ENCODE measurements around the gene SLC9A7. TPM values are rescaled to one million over a fixed set of nuclear protein-coding genes. Genes with fewer than 3 reads are reported as not detected.

The SLC9A7 gene
- total RNA-seq, 1 experiment from 2014 or later, result 20.9 TPM

DNA sequence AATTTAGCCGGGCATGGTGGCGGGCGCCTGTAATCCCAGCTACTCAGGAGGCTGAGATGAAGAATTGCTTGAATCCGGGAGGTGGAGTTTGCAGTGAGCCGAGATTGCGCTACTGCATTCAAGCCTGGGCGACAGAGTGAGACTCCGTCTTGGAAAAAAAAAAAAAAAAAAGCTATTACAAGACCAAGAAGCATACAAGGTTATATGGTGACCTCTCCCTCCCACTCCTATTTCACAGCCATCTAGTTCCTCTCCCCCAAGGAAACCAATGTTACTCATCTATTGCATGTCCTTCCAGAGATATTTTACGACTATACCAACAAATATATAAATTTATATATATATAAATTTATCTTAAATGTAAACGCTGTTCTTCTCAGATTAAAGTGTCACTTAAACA is 3.2 kb downstream of the SLC9A7 start:
- Histone ChIP-seq H4K20me1 (ENCODE audit: insufficient read depth) (no peaks in the 10 kb centered on the region), H2AFZ (no peak overlapping the region), H3K4me3 (no peak overlapping the region), H3K36me3 (ENCODE audit: low read depth) (no peaks in the 10 kb centered on the region), H3K79me2 (ENCODE audit: low read depth) (peaks cover 63% of the 10 kb centered on the region), H3K27ac (no peak overlapping the region), H3K9me2 (ENCODE audit: insufficient read depth) (no peaks in the 10 kb centered on the region), H3K27me3 (ENCODE audit: insufficient read depth, low read depth) (no peaks in the 10 kb centered on the region), H3F3A (ENCODE audit: insufficient read depth, low read depth) (no peaks in the 10 kb centered on the region), H3K4me2 (no peak overlapping the region), H3K4me1 (replicated peaks; ENCODE audit: insufficient read depth) (peaks cover 10% of the 10 kb centered on the region), H3K9me3 (ENCODE audit: insufficient read depth, low read depth) (no peaks in the 10 kb centered on the region)
- intact Hi-C loops (cut with micrococcal nuclease; ENCODE audit: unreplicated experiment), result loop anchor here (5.0 to 10.0 kb wide), 2 partner anchors 71 to 277 kb away; no protein-coding TSS in a partner anchor
- TF ChIP-seq, protein P1, sequence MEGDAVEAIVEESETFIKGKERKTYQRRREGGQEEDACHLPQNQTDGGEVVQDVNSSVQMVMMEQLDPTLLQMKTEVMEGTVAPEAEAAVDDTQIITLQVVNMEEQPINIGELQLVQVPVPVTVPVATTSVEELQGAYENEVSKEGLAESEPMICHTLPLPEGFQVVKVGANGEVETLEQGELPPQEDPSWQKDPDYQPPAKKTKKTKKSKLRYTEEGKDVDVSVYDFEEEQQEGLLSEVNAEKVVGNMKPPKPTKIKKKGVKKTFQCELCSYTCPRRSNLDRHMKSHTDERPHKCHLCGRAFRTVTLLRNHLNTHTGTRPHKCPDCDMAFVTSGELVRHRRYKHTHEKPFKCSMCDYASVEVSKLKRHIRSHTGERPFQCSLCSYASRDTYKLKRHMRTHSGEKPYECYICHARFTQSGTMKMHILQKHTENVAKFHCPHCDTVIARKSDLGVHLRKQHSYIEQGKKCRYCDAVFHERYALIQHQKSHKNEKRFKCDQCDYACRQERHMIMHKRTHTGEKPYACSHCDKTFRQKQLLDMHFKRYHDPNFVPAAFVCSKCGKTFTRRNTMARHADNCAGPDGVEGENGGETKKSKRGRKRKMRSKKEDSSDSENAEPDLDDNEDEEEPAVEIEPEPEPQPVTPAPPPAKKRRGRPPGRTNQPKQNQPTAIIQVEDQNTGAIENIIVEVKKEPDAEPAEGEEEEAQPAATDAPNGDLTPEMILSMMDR (conservative IDR thresholded peaks at IDR 0.05), result no peak
- no peak for TF ChIP-seq EZH2 (IDR thresholded peaks at IDR 0.05; ENCODE audit: low read depth)
- POLR2A ChIA-PET (ENCODE audit: unreplicated experiment), result no interaction called here
- DNase-seq, result no peak
- BruUV-seq (replicated peaks), result no TSS peak
- CTCF ChIA-PET, result no interaction called here

DNA sequence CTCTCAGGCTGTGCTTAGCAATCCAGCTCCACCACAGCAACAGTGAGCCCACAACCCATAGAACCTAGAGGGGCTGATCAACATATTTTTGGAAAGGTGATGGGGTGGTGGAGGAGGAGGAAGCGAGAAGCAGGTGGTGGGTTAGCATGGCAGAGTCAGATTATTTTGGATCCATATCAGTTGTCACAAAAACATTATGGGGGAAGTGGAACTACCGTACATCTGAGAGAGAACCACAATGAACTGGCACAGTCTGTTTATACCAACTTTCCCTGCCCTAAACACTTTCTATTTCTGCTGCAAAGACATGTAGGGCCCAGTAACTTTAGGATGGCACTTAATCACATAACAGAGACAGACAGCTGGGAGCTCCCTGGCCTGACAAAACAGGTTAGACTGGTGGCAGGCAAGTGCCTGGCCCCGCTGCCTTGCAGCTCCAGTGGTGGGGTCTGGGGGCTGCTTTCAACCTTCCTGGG is 4.3 kb downstream of the SLC9A7 start:
- Histone ChIP-seq H3K9me3 (ENCODE audit: insufficient read depth, low read depth) (no peaks in the 10 kb centered on the region), H3K4me1 (replicated peaks; ENCODE audit: insufficient read depth) (no peaks in the 10 kb centered on the region), H3K27ac (no peak overlapping the region), H3K36me3 (ENCODE audit: low read depth) (no peaks in the 10 kb centered on the region), H3K4me3 (no peak overlapping the region), H3F3A (ENCODE audit: insufficient read depth, low read depth) (no peaks in the 10 kb centered on the region), H3K4me2 (peak overlapping the region; percentile 13; the same call in 1 of the 2 replicates), H3K27me3 (ENCODE audit: insufficient read depth, low read depth) (no peaks in the 10 kb centered on the region), H4K20me1 (ENCODE audit: insufficient read depth) (no peaks in the 10 kb centered on the region), H3K79me2 (ENCODE audit: low read depth) (peaks cover 63% of the 10 kb centered on the region), H2AFZ (no peak overlapping the region), H3K9me2 (ENCODE audit: insufficient read depth) (no peaks in the 10 kb centered on the region)
- intact Hi-C loops (cut with micrococcal nuclease; ENCODE audit: unreplicated experiment), result loop anchor here (5.0 to 10.0 kb wide), 2 partner anchors 70 to 278 kb away; no protein-coding TSS in a partner anchor
- ChIA-PET POLR2A (ENCODE audit: unreplicated experiment) (no interaction called here), CTCF (no interaction called here)
- TF ChIP-seq, protein P1 (conservative IDR thresholded peaks at IDR 0.05), result no peak
- TF ChIP-seq EZH2 (IDR thresholded peaks at IDR 0.05; ENCODE audit: low read depth), result no peak
- BruUV-seq (replicated peaks), result no TSS peak
- DNase-seq, result no peak

DNA sequence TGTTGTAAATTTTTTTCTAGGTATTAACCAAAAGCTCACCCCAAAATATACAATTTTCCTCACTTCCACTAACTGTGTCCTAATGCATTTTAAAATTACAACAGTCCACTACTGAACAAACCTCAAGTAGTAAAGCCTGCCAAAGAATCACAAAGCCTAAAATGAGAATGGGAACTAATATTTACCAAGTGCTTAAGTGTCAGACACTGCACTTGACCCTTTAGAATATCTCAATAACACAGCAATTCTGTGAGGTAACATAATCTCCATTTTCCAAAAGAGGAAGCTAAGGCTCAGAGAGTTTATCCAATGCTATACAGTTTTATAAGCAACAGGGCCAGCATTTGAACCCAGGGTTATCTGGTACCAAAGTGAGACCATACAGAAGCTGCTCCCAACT is 4.9 kb downstream of the SLC9A7 start:
- H3K4me1 ChIP-seq (replicated peaks; ENCODE audit: insufficient read depth), result no peaks in the 10 kb centered on the region
- H3K4me3 ChIP-seq, result no peak overlapping the region
- no peaks in the 10 kb centered on the region for H3K9me3 ChIP-seq (ENCODE audit: insufficient read depth, low read depth)
- POLR2A ChIA-PET (ENCODE audit: unreplicated experiment), result no interaction called here
- H3K27ac ChIP-seq, result no peak overlapping the region
- H3K4me2 ChIP-seq, result no peak overlapping the region; the same call in 1 of the 2 replicates
- no peak for DNase-seq
- no peaks in the 10 kb centered on the region for H3K9me2 ChIP-seq (ENCODE audit: insufficient read depth)
- H4K20me1 ChIP-seq (ENCODE audit: insufficient read depth), result no peaks in the 10 kb centered on the region
- no peaks in the 10 kb centered on the region for H3K27me3 ChIP-seq (ENCODE audit: insufficient read depth, low read depth)
- H3F3A ChIP-seq (ENCODE audit: insufficient read depth, low read depth), result no peaks in the 10 kb centered on the region
- TF ChIP-seq EZH2 (IDR thresholded peaks at IDR 0.05; ENCODE audit: low read depth), result no peak
- TF ChIP-seq, protein P1 (conservative IDR thresholded peaks at IDR 0.05), result no peak
- H2AFZ ChIP-seq, result no peak overlapping the region
- peaks cover 63% of the 10 kb centered on the region for H3K79me2 ChIP-seq (ENCODE audit: low read depth)
- BruUV-seq (replicated peaks), result no TSS peak
- no peaks in the 10 kb centered on the region for H3K36me3 ChIP-seq (ENCODE audit: low read depth)
- CTCF ChIA-PET, result no interaction called here
- intact Hi-C loops (cut with micrococcal nuclease; ENCODE audit: unreplicated experiment), result loop anchor here (10.0 kb wide), 1 partner anchor 69 kb away; no protein-coding TSS in a partner anchor
